Vagina (tissue), 2 donors: Measurements from ENCODE around the gene ITGAX. TPM values are rescaled to one million over a fixed set of nuclear protein-coding genes. Genes with fewer than 3 reads are reported as not detected.

ENCODE experiments used
- DNase-seq, 2 donors: peaks; one replicate each; pipeline ENCODE4 v3.0.0-alpha.2; 2017; ENCODE audit errors: extremely low spot score in 2 of 2
- H3K27ac ChIP-seq: fragments of 200-600 bp; sonication (generic); one replicate; pipeline ENCODE4 v1.5.1; 2019
- H3K27me3 ChIP-seq: fragments of 200-600 bp; sonication (generic); one replicate; pipeline ENCODE4 v1.5.1; 2019
- H3K36me3 ChIP-seq, 2 donors: fragments of 200-600 bp; sonication (generic); one replicate each; pipeline ENCODE4 v1.5.1; 2017 to 2019
- H3K4me1 ChIP-seq: fragments of 200-600 bp; sonication (generic); one replicate; pipeline ENCODE4 v1.5.1; 2019
- H3K4me3 ChIP-seq, 2 donors: fragments of 200-600 bp; sonication (generic); 1 replicate in 1 of 2; 2 replicates in 1 of 2; pipeline ENCODE4 v1.5.1; 2016 to 2019
- H3K9me3 ChIP-seq: fragments of 200-600 bp; sonication (generic); one replicate; pipeline ENCODE4 v1.5.1; 2019
- CTCF ChIP-seq, 3 experiments: fragments of 450-650 bp in 2 of 3; fragments of 200-600 bp in 1 of 3; sonication (generic) in 1 of 3; IDR thresholded peaks; one replicate each; pipeline ENCODE4 v1.5.1; 2017 to 2019; ENCODE audit warnings: antibody characterized with exemption in 3 of 3, mild to moderate bottlenecking in 2 of 3, moderate library complexity in 2 of 3
- POLR2A ChIP-seq, 2 donors: fragments of 450-650 bp; IDR thresholded peaks; one replicate each; pipeline ENCODE4 v1.6.1; 2017; ENCODE audit warnings: antibody characterized with exemption in 2 of 2, mild to moderate bottlenecking in 2 of 2, moderate library complexity in 2 of 2
- POLR2AphosphoS5 ChIP-seq, 2 donors: sonication (generic); formaldehyde crosslinking; IDR thresholded peaks; one replicate each; pipeline ENCODE4 v1.9.0; 2017; ENCODE audit warnings: antibody characterized with exemption in 2 of 2, mild to moderate bottlenecking in 2 of 2, low read depth in 1 of 2; ENCODE audit not compliant: insufficient read depth in 1 of 2
- intact Hi-C: fragments of 100-400 bp; cut with DNase I; formaldehyde crosslinking; loops from one replicate; pipeline ENCODE4 v1.15.1; 2023
- total RNA-seq: library from RNA; depleted of rRNA; stranded (reverse); fragments of >200 nt; gene quantifications from one replicate; pipeline ENCODE4 v1.2.3, GENCODE V29; 2016

Gene ITGAX
- total RNA-seq, 1 donor from 2014 or later, result 4.4 TPM

GRCh38 chr16:31428638-31429247 is 73.8 kb downstream of the ITGAX start:
- Histone ChIP-seq H3K4me1 (peaks cover 5% of the 10 kb centered on the region), H3K36me3 (no peaks in the 10 kb centered on the region), H3K27me3 (no peaks in the 10 kb centered on the region), H3K27ac (no peak overlapping the region), H3K9me3 (no peaks in the 10 kb centered on the region), H3K4me3 (no peak overlapping the region)
- TF ChIP-seq POLR2A (IDR thresholded peaks at IDR 0.05), result no peak
- no peak for DNase-seq
- intact Hi-C loops, result no loop called here

GRCh38 chr16:31429314-31429713 is 74.3 kb downstream of the ITGAX start:
- Histone ChIP-seq H3K27ac (no peak overlapping the region), H3K36me3 (no peaks in the 10 kb centered on the region), H3K27me3 (no peaks in the 10 kb centered on the region), H3K4me1 (peaks cover 5% of the 10 kb centered on the region), H3K9me3 (no peaks in the 10 kb centered on the region), H3K4me3 (no peak overlapping the region)
- TF ChIP-seq POLR2AphosphoS5 (IDR thresholded peaks at IDR 0.05; ENCODE audit: insufficient read depth in 1 of 2, low read depth in 1 of 2) (no peak), POLR2A (IDR thresholded peaks at IDR 0.05) (no peak)
- DNase-seq, result no peak
- intact Hi-C loops, result no loop called here

- H3K36me3 ChIP-seq, result no peaks in the 10 kb centered on the region
- no peak overlapping the region for H3K4me3 ChIP-seq
- DNase-seq, result no peak
- H3K4me1 ChIP-seq, result peaks cover 5% of the 10 kb centered on the region
- no peak overlapping the region for H3K27ac ChIP-seq
- TF ChIP-seq POLR2A (IDR thresholded peaks at IDR 0.05) (no peak), POLR2AphosphoS5 (IDR thresholded peaks at IDR 0.05; ENCODE audit: insufficient read depth in 1 of 2, low read depth in 1 of 2) (no peak), CTCF (IDR thresholded peaks at IDR 0.05) (no peak)
- H3K9me3 ChIP-seq, result no peaks in the 10 kb centered on the region
- H3K27me3 ChIP-seq, result no peaks in the 10 kb centered on the region
- intact Hi-C loops, result no loop called here
These were observed 74.8 kb downstream of the ITGAX start for GRCh38 chr16:31429796-31430195.

- H3K4me1 ChIP-seq, result peaks cover 5% of the 10 kb centered on the region
- TF ChIP-seq POLR2AphosphoS5 (IDR thresholded peaks at IDR 0.05; ENCODE audit: insufficient read depth in 1 of 2, low read depth in 1 of 2) (no peak), POLR2A (IDR thresholded peaks at IDR 0.05) (no peak), CTCF (IDR thresholded peaks at IDR 0.05) (no peak)
- no peaks in the 10 kb centered on the region for H3K27me3 ChIP-seq
- DNase-seq, result no peak
- no peaks in the 10 kb centered on the region for H3K9me3 ChIP-seq
- H3K4me3 ChIP-seq, result no peak overlapping the region
- intact Hi-C loops, result no loop called here
- no peak overlapping the region for H3K27ac ChIP-seq
- no peaks in the 10 kb centered on the region for H3K36me3 ChIP-seq
These were observed 75.5 kb downstream of the ITGAX start for GRCh38 chr16:31430380-31431052.

Other genes starting within 250 kb of the ITGAX start
- gene BCKDK, start 246.8 kb upstream of the ITGAX start, total RNA-seq, result 48.9 TPM
- gene KAT8, start 237.5 kb upstream of the ITGAX start, total RNA-seq, result 76.6 TPM
- 26.0 TPM for gene PRSS8, start 219.4 kb upstream of the ITGAX start, total RNA-seq
- gene PRSS36, start 205.1 kb upstream of the ITGAX start, total RNA-seq, result 1.2 TPM
- gene FUS, start 175.0 kb upstream of the ITGAX start, total RNA-seq, result 74.2 TPM
- gene PYCARD, start 152.4 kb upstream of the ITGAX start, total RNA-seq, result 85.0 TPM
- gene TRIM72, start 141.1 kb upstream of the ITGAX start, total RNA-seq, result not detected
- not detected for gene PYDC1, start 138.0 kb upstream of the ITGAX start, total RNA-seq
- gene ITGAM, start 95.2 kb upstream of the ITGAX start, total RNA-seq, result 14.0 TPM
- not detected for gene ITGAD, start 38.2 kb downstream of the ITGAX start, total RNA-seq
- gene COX6A2, start 73.2 kb downstream of the ITGAX start, total RNA-seq, result not detected
- gene ZNF843, start 87.6 kb downstream of the ITGAX start, total RNA-seq, result 2.7 TPM
- gene ARMC5, start 104.3 kb downstream of the ITGAX start, total RNA-seq, result 11.3 TPM
- 114 TPM for gene TGFB1I1, start 117.0 kb downstream of the ITGAX start, total RNA-seq
- not detected for gene SLC5A2, start 127.9 kb downstream of the ITGAX start, total RNA-seq
- gene RUSF1, start 153.2 kb downstream of the ITGAX start, total RNA-seq, result 64.6 TPM
- not detected for gene AHSP, start 172.7 kb downstream of the ITGAX start, total RNA-seq